Subcutaneous abdominal adipose tissue (tissue), 5 donors: ENCODE results near the gene ADGRF1.

Source experiments
- H3K27ac ChIP-seq: one replicate; pipeline ENCODE4 v1.7.0; 2013; ENCODE audit warnings: low read depth, mild to moderate bottlenecking, inconsistent platforms, low read length, moderate library complexity
- H3K27me3 ChIP-seq, 5 donors: one replicate each; pipeline ENCODE4 v1.7.0; 2013; ENCODE audit warnings: low read length in 5 of 5, inconsistent platforms in 1 of 5; ENCODE audit not compliant: control insufficient read depth in 5 of 5, insufficient read depth in 4 of 5
- H3K36me3 ChIP-seq, 5 donors: one replicate each; pipeline ENCODE4 v1.7.0; 2013; ENCODE audit warnings: low read length in 5 of 5; ENCODE audit not compliant: control insufficient read depth in 5 of 5, insufficient read depth in 5 of 5
- H3K4me1 ChIP-seq, 5 donors: one replicate each; pipeline ENCODE4 v1.7.0; 2013; ENCODE audit warnings: low read length in 5 of 5, mild to moderate bottlenecking in 3 of 5, moderate library complexity in 1 of 5; ENCODE audit not compliant: control insufficient read depth in 5 of 5, insufficient read depth in 5 of 5
- H3K4me3 ChIP-seq, 5 donors: one replicate each; pipeline ENCODE4 v1.7.0; 2013; ENCODE audit warnings: low read length in 5 of 5, low read depth in 1 of 5
- H3K9ac ChIP-seq, 5 donors: one replicate each; pipeline ENCODE4 v1.7.0; 2013; ENCODE audit warnings: low read length in 5 of 5, mild to moderate bottlenecking in 4 of 5, moderate library complexity in 3 of 5
- H3K9me3 ChIP-seq, 5 donors: one replicate each; pipeline ENCODE4 v1.7.0; 2013; ENCODE audit warnings: low read length in 5 of 5; ENCODE audit not compliant: control insufficient read depth in 5 of 5
- donor health status: healthy.
- donor health status: healthy.
- donor health status: healthy.
- donor health status: healthy.
- donor health status: healthy.

ADGRF1 gene

DNA sequence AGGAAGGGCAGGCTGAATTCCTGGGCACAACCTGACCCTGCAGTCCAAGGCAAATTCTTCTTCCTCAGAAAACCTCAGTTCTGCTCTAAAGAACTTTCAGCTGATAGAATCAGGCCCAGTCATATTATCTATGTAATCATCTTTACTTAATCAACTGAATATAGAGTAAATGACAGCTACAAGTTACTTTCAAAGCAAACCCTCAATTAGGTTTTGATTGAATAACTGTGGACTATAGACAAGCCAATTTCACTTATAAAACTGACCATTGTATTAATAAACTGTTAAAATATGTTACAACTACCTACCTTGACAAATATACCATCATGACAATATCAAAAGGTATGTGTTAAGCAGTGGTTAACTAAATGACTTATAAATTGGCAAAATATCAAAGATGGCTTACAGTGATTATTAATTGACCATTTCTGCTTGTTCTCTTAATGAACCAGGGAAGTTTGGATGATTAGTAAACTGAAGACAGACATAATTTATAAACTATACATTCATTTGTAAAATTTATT lies 74.2 kb downstream of the ADGRF1 start:
- no peaks in the 10 kb centered on the region for H3K9me3 ChIP-seq
- H3K27ac ChIP-seq = no peak overlapping the region
- H3K4me3 ChIP-seq = no peak overlapping the region
- H3K9ac ChIP-seq = no peak overlapping the region
- no peaks in the 10 kb centered on the region for H3K4me1 ChIP-seq
- no peaks in the 10 kb centered on the region for H3K36me3 ChIP-seq
- peaks cover 0 to 5% (median 0%) of the 10 kb centered on the region in 5 donors for H3K27me3 ChIP-seq

DNA sequence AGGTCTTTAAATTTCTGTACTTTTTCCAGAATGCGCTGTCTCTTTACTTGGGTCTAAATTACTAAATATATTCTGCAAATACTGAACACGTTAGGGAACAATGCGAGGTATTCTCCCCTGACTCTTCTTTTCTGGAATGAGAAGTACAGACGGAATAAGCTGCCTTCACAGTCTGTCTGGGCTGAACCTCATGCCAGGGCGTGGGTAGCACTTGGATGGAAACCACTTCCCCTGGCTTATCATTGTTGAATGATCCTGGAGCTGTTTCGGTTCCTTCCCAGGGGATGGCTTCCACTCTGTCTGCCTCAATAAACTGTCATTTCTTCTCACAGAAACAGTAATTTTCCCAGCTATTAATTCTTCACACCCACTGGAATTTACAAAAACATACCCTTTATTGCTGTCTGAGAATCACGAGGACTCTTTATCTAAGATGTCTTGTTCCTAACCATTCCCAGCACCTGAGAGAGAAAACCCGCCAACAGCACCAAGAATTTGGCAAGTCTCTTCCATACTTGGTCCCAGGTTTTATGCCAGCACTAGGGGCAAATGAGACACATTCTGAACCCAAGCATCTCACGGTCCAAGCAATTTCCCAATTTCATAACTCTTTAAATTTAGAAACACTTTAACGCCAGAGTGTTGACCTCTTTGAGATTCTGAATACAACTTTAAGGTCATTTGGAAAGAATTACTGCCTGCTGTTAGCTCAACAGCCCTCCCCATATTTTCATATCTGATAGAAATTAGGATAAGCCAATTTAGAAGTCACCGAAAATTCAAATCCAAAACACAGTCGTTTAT lies 77.2 kb downstream of the ADGRF1 start:
- no peaks in the 10 kb centered on the region for H3K9me3 ChIP-seq
- peaks cover 0 to 3% (median 0%) of the 10 kb centered on the region in 5 donors for H3K4me1 ChIP-seq
- no peak overlapping the region for H3K4me3 ChIP-seq
- H3K9ac ChIP-seq = no peak overlapping the region
- no peaks in the 10 kb centered on the region for H3K36me3 ChIP-seq
- no peak overlapping the region for H3K27ac ChIP-seq
- H3K27me3 ChIP-seq = peaks cover 0 to 5% (median 0%) of the 10 kb centered on the region in 5 donors

DNA sequence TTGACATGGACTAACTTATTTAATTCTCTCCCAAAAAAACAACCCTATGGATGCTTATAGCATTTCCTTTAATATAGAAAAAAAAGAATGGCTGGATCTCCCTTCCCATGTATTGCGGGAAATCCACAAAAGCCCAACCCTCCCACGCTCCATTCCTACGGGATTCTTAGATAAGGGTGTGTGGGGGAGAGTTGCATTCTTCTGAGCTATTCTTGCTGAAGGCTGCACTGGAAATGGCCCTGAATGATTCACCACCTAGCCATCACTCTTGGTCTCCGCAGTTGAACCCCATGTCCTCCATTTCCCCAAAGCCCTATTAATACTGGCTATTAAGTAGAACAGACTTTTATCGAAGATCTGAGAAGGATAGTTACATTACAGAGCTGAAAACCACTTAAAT lies 78.5 kb downstream of the ADGRF1 start:
- H3K9me3 ChIP-seq = no peaks in the 10 kb centered on the region
- H3K4me1 ChIP-seq = peaks cover 0 to 3% (median 0%) of the 10 kb centered on the region in 5 donors
- H3K9ac ChIP-seq = no peak overlapping the region
- H3K27ac ChIP-seq = no peak overlapping the region
- H3K36me3 ChIP-seq = no peaks in the 10 kb centered on the region
- H3K27me3 ChIP-seq = peaks cover 0 to 5% (median 0%) of the 10 kb centered on the region in 5 donors
- no peak overlapping the region for H3K4me3 ChIP-seq

DNA sequence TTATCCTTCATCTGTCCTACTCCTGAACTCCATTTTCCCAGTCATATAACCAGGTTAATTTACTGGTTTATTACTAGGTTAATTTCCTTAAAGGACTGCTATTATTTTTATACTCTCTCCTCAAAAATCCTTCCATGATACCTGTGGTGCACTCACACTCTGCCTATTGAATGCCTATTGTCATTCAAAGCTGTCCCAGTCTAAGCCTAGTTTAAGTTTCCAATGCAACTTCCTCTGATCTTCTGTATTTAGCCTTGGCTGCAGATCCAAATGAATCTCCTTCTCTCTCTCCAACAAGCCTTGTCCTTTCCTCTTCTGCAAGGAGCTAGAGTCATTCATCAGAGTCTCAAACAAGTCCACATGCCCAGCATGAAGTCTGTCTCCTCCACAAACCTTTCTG lies 79.1 kb downstream of the ADGRF1 start:
- H3K27ac ChIP-seq = no peak overlapping the region
- no peaks in the 10 kb centered on the region for H3K36me3 ChIP-seq
- H3K9me3 ChIP-seq = no peaks in the 10 kb centered on the region
- H3K4me3 ChIP-seq = no peak overlapping the region
- H3K27me3 ChIP-seq = peaks cover 0 to 5% (median 0%) of the 10 kb centered on the region in 5 donors
- H3K4me1 ChIP-seq = peaks cover 0 to 3% (median 0%) of the 10 kb centered on the region in 5 donors
- no peak overlapping the region for H3K9ac ChIP-seq

DNA sequence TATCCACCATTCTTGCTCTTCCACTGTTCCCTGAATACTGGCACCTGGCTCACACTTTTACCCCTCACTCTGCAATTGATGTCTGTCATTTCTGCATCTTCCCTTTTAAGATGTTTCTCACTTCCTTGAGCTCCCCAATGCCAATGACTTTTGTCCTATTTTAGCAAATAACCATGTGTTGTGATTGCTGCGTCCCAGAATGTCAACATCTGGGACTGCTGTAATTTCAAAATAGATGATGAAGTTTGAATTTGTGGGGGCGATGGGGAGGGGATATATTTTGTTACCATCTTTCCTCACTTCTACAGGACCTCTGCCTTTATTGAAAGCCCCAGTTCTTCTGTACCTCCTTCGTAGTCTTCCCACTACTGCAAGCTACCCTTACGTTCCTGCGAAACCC lies 80.4 kb downstream of the ADGRF1 start:
- H3K4me1 ChIP-seq = peaks cover 0 to 3% (median 0%) of the 10 kb centered on the region in 5 donors
- H3K9ac ChIP-seq = no peak overlapping the region
- H3K9me3 ChIP-seq = no peaks in the 10 kb centered on the region
- no peak overlapping the region for H3K27ac ChIP-seq
- H3K27me3 ChIP-seq = peaks cover 0 to 5% (median 0%) of the 10 kb centered on the region in 5 donors
- no peaks in the 10 kb centered on the region for H3K36me3 ChIP-seq
- no peak overlapping the region for H3K4me3 ChIP-seq

DNA sequence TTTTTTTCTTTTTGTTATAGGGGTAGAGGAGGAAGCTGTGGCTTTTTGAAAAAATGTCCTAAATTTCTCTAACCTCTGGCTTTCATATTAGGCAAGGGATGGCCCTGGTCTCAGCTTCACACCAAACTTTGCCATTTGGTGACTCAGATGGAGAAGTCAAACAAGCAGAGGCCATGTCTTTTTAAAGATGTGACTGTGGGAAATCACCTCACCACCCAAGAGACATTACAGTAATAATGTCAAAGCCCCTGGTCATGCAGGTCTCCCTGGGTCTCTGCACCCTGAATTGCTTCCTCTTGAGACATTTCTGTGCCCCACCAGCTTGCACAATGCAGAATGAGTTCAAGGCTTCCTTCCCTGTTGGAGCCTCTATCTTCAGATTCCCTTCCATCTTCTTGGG lies 80.9 kb downstream of the ADGRF1 start:
- no peak overlapping the region for H3K4me3 ChIP-seq
- no peak overlapping the region for H3K9ac ChIP-seq
- H3K27ac ChIP-seq = no peak overlapping the region
- H3K9me3 ChIP-seq = no peaks in the 10 kb centered on the region
- peaks cover 0 to 5% (median 0%) of the 10 kb centered on the region in 5 donors for H3K27me3 ChIP-seq
- H3K4me1 ChIP-seq = peaks cover 0 to 3% (median 0%) of the 10 kb centered on the region in 5 donors
- no peaks in the 10 kb centered on the region for H3K36me3 ChIP-seq

DNA sequence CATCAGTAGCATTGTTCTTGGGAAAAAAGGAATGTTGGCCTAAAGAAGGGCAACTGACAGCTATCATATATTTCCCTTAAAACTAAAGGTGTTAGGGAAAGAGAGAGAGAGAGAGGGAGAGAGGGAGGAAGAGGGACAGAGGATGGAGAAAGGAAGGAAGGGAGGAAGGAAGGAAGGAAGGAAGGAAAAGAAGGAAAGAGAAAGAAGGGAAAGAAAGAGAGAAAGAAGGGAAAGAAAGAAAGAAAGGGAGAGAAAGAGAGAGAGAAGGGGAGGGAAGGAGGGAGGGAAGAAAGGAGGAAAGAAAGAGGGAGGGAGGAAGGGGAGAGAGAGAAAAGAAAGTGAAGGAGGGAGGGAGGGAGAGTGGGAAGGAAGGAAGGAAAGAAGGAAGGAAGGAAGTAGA lies 82.7 kb downstream of the ADGRF1 start:
- Histone ChIP-seq H3K36me3 (no peaks in the 10 kb centered on the region), H3K4me1 (peaks cover 0 to 8% (median 0%) of the 10 kb centered on the region in 5 donors), H3K4me3 (no peak overlapping the region), H3K9ac (no peak overlapping the region), H3K27me3 (no peaks in the 10 kb centered on the region), H3K27ac (no peak overlapping the region), H3K9me3 (no peaks in the 10 kb centered on the region)

DNA sequence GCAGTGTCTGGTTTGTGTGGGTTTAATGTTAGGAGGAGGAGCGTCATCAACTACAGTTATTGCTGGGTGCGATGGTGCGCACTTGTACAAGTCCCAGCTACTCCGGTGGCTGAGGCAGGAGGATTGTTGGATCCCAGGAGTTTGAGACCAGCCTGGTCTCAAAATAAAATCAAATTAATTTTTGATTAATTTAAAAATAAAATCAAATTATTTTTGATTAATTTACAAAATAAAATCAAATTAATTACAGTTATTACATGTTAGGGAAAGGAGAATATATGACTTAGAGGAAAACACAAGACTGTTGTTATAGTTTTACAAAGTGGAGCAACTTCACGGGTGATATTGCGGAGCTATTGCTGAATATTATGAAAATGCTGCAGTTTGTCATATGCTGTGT lies 85.7 kb downstream of the ADGRF1 start:
- Histone ChIP-seq H3K4me1 (peaks cover 0 to 20% (median 0%) of the 10 kb centered on the region in 5 donors), H3K27me3 (no peaks in the 10 kb centered on the region), H3K36me3 (no peaks in the 10 kb centered on the region), H3K9ac (no peak overlapping the region), H3K9me3 (no peaks in the 10 kb centered on the region), H3K27ac (no peak overlapping the region), H3K4me3 (no peak overlapping the region)

DNA sequence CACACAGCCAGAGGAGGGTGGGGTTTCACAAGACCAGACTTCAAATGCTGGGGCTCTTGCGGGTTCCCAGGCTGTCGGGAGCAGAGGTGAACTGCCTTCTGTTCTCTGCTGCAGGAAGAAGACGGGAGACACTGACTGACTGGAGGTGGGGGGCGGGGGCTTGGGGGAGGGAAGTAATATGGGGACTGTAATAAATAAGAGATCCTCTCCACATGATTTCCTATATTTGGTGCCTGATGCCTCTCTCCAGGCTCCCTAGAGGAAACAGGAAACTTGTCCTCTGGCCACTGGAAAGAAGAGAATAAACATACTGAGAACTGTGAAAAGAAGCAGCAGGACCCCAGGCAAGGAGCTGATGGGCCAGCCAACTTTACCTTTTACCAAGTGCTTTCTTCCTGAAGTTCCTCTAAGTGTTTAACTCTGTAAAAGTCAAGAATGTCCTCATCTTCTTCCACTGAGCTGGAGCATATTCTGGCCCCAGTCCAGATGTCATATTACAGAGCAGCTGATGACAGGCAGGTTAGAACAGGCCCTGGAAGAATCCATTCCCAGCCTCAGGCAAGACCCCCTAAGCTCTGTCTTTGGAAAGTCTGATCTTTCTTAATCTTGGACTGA lies 87.2 kb downstream of the ADGRF1 start:
- H3K36me3 ChIP-seq = no peaks in the 10 kb centered on the region
- no peaks in the 10 kb centered on the region for H3K27me3 ChIP-seq
- peak overlapping the region in 3 of 5 donors; percentile 45 to 52 (median 51) for H3K4me3 ChIP-seq
- no peak overlapping the region for H3K27ac ChIP-seq
- H3K9ac ChIP-seq = no peak overlapping the region
- peaks cover 0 to 25% (median 3%) of the 10 kb centered on the region in 5 donors for H3K4me1 ChIP-seq
- H3K9me3 ChIP-seq = no peaks in the 10 kb centered on the region

DNA sequence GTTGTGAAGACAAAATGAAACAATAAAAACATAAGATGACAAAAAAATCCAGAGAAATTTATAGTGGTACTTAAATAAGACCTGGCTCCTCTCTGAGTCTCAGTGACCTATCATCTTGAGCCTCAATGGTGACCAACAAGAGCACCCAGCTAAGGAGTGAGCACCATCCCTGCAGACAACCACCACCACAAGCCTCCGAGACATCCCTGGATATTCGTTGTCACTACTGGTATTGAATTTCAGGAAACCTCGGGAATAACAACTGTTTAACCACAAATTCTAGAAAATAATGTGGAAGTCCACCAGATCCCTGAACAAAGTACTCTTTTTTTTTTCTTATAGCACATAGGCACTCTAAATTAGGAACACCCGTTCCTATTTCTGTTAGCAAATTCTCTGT lies 88.2 kb downstream of the ADGRF1 start:
- no peaks in the 10 kb centered on the region for H3K9me3 ChIP-seq
- peak overlapping the region in 2 of 5 donors; percentile 6 to 13 for H3K9ac ChIP-seq
- H3K36me3 ChIP-seq = no peaks in the 10 kb centered on the region
- H3K27me3 ChIP-seq = no peaks in the 10 kb centered on the region
- H3K4me3 ChIP-seq = peak overlapping the region in 3 of 5 donors; percentile 45 to 52 (median 51)
- peaks cover 0 to 35% (median 3%) of the 10 kb centered on the region in 5 donors for H3K4me1 ChIP-seq
- H3K27ac ChIP-seq = peak overlapping the region; percentile 43
